Measurements from ENCODE around the gene MRPL20.

GRCh38 chr1:1425753-1426495 lies 18.8 kb upstream of the MRPL20 start:
- TF ChIP-seq POU6F1 (CRISPR knock-in tag; IDR thresholded peaks at IDR 0.05; ENCODE audit: borderline replicate concordance, low read depth) (no peak), BACH2 (CRISPR knock-in tag; IDR thresholded peaks at IDR 0.05; ENCODE audit: borderline replicate concordance) (no peak), ZFP3 (CRISPR knock-in tag; IDR thresholded peaks at IDR 0.05) (no peak), ARNTL (CRISPR knock-in tag; IDR thresholded peaks at IDR 0.05; ENCODE audit: borderline replicate concordance, low read depth) (no peak), CREB5 (CRISPR knock-in tag; IDR thresholded peaks at IDR 0.05; ENCODE audit: low read depth) (no peak), TCF4 (CRISPR knock-in tag; IDR thresholded peaks at IDR 0.05; ENCODE audit: borderline replicate concordance) (no peak), TSHZ2 (CRISPR knock-in tag; IDR thresholded peaks at IDR 0.05) (no peak), ZNF565 (CRISPR knock-in tag; conservative IDR thresholded peaks at IDR 0.05; ENCODE audit: low read depth) (no peak), RARB (CRISPR knock-in tag; IDR thresholded peaks at IDR 0.05) (no peak), ZC3H10 (CRISPR knock-in tag; IDR thresholded peaks at IDR 0.05) (no peak), ZFP30 (CRISPR knock-in tag; IDR thresholded peaks at IDR 0.05) (no peak), PATZ1 (CRISPR knock-in tag; IDR thresholded peaks at IDR 0.05; ENCODE audit: borderline replicate concordance) (no peak)

Measured in SK-N-SH treated with all-trans-retinoic acid at 6 μM for 48 hours (cell line).